ENCODE data around the gene ZNF394.

ZNF394 gene

GRCh38 chr7:99525713-99526440 lies 25.8 kb upstream of the ZNF394 start:
- TF ChIP-seq TEAD4 (IDR thresholded peaks at IDR 0.05) (no peak), ZBTB7A (IDR thresholded peaks at IDR 0.05; ENCODE audit: low read depth) (no peak), RAD21 (IDR thresholded peaks at IDR 0.05; ENCODE audit: low read depth) (peak; percentile 39), NFIC (IDR thresholded peaks at IDR 0.05) (no peak)
- TF ChIP-seq, protein P1, sequence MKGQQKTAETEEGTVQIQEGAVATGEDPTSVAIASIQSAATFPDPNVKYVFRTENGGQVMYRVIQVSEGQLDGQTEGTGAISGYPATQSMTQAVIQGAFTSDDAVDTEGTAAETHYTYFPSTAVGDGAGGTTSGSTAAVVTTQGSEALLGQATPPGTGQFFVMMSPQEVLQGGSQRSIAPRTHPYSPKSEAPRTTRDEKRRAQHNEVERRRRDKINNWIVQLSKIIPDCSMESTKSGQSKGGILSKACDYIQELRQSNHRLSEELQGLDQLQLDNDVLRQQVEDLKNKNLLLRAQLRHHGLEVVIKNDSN (IDR thresholded peaks at IDR 0.05): no peak

GRCh38 chr7:99521399-99521798 lies 21.3 kb upstream of the ZNF394 start:
- TF ChIP-seq, protein P1 (IDR thresholded peaks at IDR 0.05): no peak
- TF ChIP-seq EGR1 (IDR thresholded peaks at IDR 0.05) (no peak), YY1 (IDR thresholded peaks at IDR 0.05; ENCODE audit: low read depth) (no peak), TAF1 (IDR thresholded peaks at IDR 0.05; ENCODE audit: low read depth) (no peak), EP300 (IDR thresholded peaks at IDR 0.05; ENCODE audit: borderline replicate concordance) (no peak), TCF12 (IDR thresholded peaks at IDR 0.05; ENCODE audit: low read depth) (no peak), CREB1 (IDR thresholded peaks at IDR 0.05; ENCODE audit: low read depth) (no peak), TEAD4 (IDR thresholded peaks at IDR 0.05) (no peak), FOXM1 (IDR thresholded peaks at IDR 0.05; ENCODE audit: borderline replicate concordance, low read depth) (no peak), NFIC (IDR thresholded peaks at IDR 0.05) (no peak), RAD21 (IDR thresholded peaks at IDR 0.05; ENCODE audit: low read depth) (no peak), ZBTB7A (IDR thresholded peaks at IDR 0.05; ENCODE audit: low read depth) (no peak)
- TF ChIP-seq, protein P2, sequence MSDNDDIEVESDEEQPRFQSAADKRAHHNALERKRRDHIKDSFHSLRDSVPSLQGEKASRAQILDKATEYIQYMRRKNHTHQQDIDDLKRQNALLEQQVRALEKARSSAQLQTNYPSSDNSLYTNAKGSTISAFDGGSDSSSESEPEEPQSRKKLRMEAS (IDR thresholded peaks at IDR 0.05): no peak
- TF ChIP-seq, protein P3, sequence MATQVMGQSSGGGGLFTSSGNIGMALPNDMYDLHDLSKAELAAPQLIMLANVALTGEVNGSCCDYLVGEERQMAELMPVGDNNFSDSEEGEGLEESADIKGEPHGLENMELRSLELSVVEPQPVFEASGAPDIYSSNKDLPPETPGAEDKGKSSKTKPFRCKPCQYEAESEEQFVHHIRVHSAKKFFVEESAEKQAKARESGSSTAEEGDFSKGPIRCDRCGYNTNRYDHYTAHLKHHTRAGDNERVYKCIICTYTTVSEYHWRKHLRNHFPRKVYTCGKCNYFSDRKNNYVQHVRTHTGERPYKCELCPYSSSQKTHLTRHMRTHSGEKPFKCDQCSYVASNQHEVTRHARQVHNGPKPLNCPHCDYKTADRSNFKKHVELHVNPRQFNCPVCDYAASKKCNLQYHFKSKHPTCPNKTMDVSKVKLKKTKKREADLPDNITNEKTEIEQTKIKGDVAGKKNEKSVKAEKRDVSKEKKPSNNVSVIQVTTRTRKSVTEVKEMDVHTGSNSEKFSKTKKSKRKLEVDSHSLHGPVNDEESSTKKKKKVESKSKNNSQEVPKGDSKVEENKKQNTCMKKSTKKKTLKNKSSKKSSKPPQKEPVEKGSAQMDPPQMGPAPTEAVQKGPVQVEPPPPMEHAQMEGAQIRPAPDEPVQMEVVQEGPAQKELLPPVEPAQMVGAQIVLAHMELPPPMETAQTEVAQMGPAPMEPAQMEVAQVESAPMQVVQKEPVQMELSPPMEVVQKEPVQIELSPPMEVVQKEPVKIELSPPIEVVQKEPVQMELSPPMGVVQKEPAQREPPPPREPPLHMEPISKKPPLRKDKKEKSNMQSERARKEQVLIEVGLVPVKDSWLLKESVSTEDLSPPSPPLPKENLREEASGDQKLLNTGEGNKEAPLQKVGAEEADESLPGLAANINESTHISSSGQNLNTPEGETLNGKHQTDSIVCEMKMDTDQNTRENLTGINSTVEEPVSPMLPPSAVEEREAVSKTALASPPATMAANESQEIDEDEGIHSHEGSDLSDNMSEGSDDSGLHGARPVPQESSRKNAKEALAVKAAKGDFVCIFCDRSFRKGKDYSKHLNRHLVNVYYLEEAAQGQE (IDR thresholded peaks at IDR 0.05; ENCODE audit: low read depth): no peak

GRCh38 chr7:99514050-99514449 lies 14.0 kb upstream of the ZNF394 start:
- TF ChIP-seq TAF1 (IDR thresholded peaks at IDR 0.05; ENCODE audit: low read depth) (no peak), CEBPB (IDR thresholded peaks at IDR 0.05) (no peak), FOXM1 (IDR thresholded peaks at IDR 0.05; ENCODE audit: borderline replicate concordance, low read depth) (no peak), TCF12 (IDR thresholded peaks at IDR 0.05; ENCODE audit: low read depth) (no peak), ZBTB7A (IDR thresholded peaks at IDR 0.05; ENCODE audit: low read depth) (no peak), EP300 (IDR thresholded peaks at IDR 0.05; ENCODE audit: borderline replicate concordance) (no peak), NFIC (IDR thresholded peaks at IDR 0.05) (no peak), CREB1 (IDR thresholded peaks at IDR 0.05; ENCODE audit: low read depth) (no peak), EGR1 (IDR thresholded peaks at IDR 0.05) (no peak), YY1 (IDR thresholded peaks at IDR 0.05; ENCODE audit: low read depth) (no peak), RAD21 (IDR thresholded peaks at IDR 0.05; ENCODE audit: low read depth) (no peak)
- TF ChIP-seq, protein P2 (IDR thresholded peaks at IDR 0.05): no peak
- TF ChIP-seq, protein P3 (IDR thresholded peaks at IDR 0.05; ENCODE audit: low read depth): no peak
- TF ChIP-seq, protein P1 (IDR thresholded peaks at IDR 0.05): no peak

DNA sequence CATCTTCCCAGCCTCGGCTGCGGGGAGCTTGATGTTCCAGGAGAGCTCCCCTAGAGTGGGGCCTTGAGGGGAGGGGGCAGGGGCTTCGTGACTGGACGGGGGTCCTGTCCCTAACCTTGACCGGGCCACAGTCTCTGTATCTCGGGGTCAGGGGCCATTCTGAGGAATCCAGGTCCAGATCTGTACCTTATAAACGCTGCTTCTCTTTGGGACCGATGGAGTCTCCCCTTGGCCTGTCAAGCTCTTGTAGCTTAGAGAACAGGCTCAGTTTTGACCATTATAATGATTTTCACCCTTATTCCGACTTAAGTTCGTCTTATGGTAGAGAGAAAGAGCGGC lies 5.2 kb upstream of the ZNF394 start:
- no peak for TF ChIP-seq FOXM1 (IDR thresholded peaks at IDR 0.05; ENCODE audit: borderline replicate concordance, low read depth)
- no peak for TF ChIP-seq TAF1 (IDR thresholded peaks at IDR 0.05; ENCODE audit: low read depth)
- TF ChIP-seq, protein P3 (IDR thresholded peaks at IDR 0.05; ENCODE audit: low read depth): no peak
- no peak for TF ChIP-seq CEBPB (IDR thresholded peaks at IDR 0.05)
- TF ChIP-seq TEAD4 (IDR thresholded peaks at IDR 0.05): no peak
- TF ChIP-seq, protein P1 (IDR thresholded peaks at IDR 0.05): no peak
- no peak for TF ChIP-seq CREB1 (IDR thresholded peaks at IDR 0.05; ENCODE audit: low read depth)
- TF ChIP-seq ZBTB7A (IDR thresholded peaks at IDR 0.05; ENCODE audit: low read depth): no peak
- TF ChIP-seq EP300 (IDR thresholded peaks at IDR 0.05; ENCODE audit: borderline replicate concordance): no peak
- no peak for TF ChIP-seq YY1 (IDR thresholded peaks at IDR 0.05; ENCODE audit: low read depth)
- TF ChIP-seq, protein P2 (IDR thresholded peaks at IDR 0.05): no peak
- TF ChIP-seq RAD21 (IDR thresholded peaks at IDR 0.05; ENCODE audit: low read depth): no peak
- TF ChIP-seq NFIC (IDR thresholded peaks at IDR 0.05): no peak
- no peak for TF ChIP-seq EGR1 (IDR thresholded peaks at IDR 0.05)
